OCI-LY1 (cell line): ENCODE data around the gene CNTN1.

Source experiments
- CTCF ChIP-seq: fragments of 200-600 bp; sonication (generic), shearing (Covaris generic); IDR thresholded peaks from 2 replicates; pipeline ENCODE4 v1.5.1; 2017; ENCODE audit warnings: mild to moderate bottlenecking, antibody characterized with exemption, low read length, moderate library complexity, mixed read lengths
- EZH2 ChIP-seq: fragments of 200-600 bp; sonication (generic), shearing (Covaris generic); IDR thresholded peaks from 2 replicates; pipeline ENCODE4 v1.8.0; 2017; ENCODE audit warnings: borderline replicate concordance, mixed run types, mild to moderate bottlenecking, antibody characterized with exemption, low read length, moderate library complexity, mixed read lengths

- TF ChIP-seq EZH2 (no peak), CTCF (no peak)
These were observed 331.6 kb downstream of the CNTN1 start for GRCh38 chr12:41023836-41024235.
